ENCODE data around the gene OR4C13.
"Not testable (repeated sequence)": the region's sequence is repeated elsewhere in the genome, so short reads cannot be mapped to it uniquely, and the experiment has no call there.

Gene OR4C13

GRCh38 chr11:49952091-49952490 lies at the start of gene OR4C13:
OR4C13 (plus strand) TSS chr11:49952391; CDS start chr11:49952423, 32 bp downstream.
- TF ChIP-seq CTCF (IDR thresholded peaks at IDR 0.05), result no peak

GRCh38 chr11:49982435-49982834 lies 30.2 kb downstream of the OR4C13 start, which contains the start of gene OR4C12:
OR4C12 (minus strand) TSS chr11:49982535; CDS start chr11:49982501, 34 bp downstream.
- not testable (repeated sequence) for TF ChIP-seq CTCF (IDR thresholded peaks at IDR 0.05)

- TF ChIP-seq CTCF (IDR thresholded peaks at IDR 0.05), result peak; percentile 69
Measured at GRCh38 chr11:49995565-49995964, 43.4 kb downstream of the OR4C13 start.

All from LNCAP (cell line).